Mononuclear cell (primary cell): Measurements from ENCODE around the gene HSPA8. TPM values are rescaled to one million over a fixed set of nuclear protein-coding genes. Genes with fewer than 3 reads are reported as not detected.

Source experiments
- H3K27me3 ChIP-seq: 2 replicates; pipeline ENCODE4 v1.6.0; 2011; ENCODE audit warnings: low read length, control low read depth; ENCODE audit not compliant: insufficient read depth
- H3K4me1 ChIP-seq: 2 replicates; pipeline ENCODE4 v1.5.1; 2011; ENCODE audit warnings: mild to moderate bottlenecking, low read length, control low read depth; ENCODE audit not compliant: insufficient read depth
- H3K4me3 ChIP-seq: 2 replicates; pipeline ENCODE4 v1.5.1; 2011; ENCODE audit warnings: mild to moderate bottlenecking, low read length, moderate library complexity
- H3K9me3 ChIP-seq: 2 replicates; pipeline ENCODE4 v1.5.1; 2011; ENCODE audit warnings: low read depth, mild to moderate bottlenecking, control low read depth, low read length
- total RNA-seq: library from RNA; depleted of rRNA; stranded (reverse); fragments of >200 nt; gene quantifications from one replicate; pipeline ENCODE4 v1.2.3, GENCODE V29; 2012

The HSPA8 gene
- total RNA-seq, 1 donor: 1,405 TPM

GRCh38 chr11:123084454-123084853 lies 22.5 kb upstream of the HSPA8 start:
- Histone ChIP-seq H3K4me3 (no peak overlapping the region), H3K9me3 (no peaks in the 10 kb centered on the region), H3K27me3 (no peaks in the 10 kb centered on the region), H3K4me1 (peaks cover 26% of the 10 kb centered on the region)

GRCh38 chr11:123083623-123084029 lies 21.7 kb upstream of the HSPA8 start:
- no peaks in the 10 kb centered on the region for H3K27me3 ChIP-seq
- peaks cover 26% of the 10 kb centered on the region for H3K4me1 ChIP-seq
- no peaks in the 10 kb centered on the region for H3K9me3 ChIP-seq
- H3K4me3 ChIP-seq: no peak overlapping the region

- Histone ChIP-seq H3K4me3 (no peak overlapping the region), H3K9me3 (no peaks in the 10 kb centered on the region), H3K27me3 (no peaks in the 10 kb centered on the region), H3K4me1 (peaks cover 26% of the 10 kb centered on the region)
Observed at GRCh38 chr11:123082977-123083376, 21.0 kb upstream of the HSPA8 start.

GRCh38 chr11:123080015-123080414 lies 18.1 kb upstream of the HSPA8 start:
- no peaks in the 10 kb centered on the region for H3K9me3 ChIP-seq
- H3K4me1 ChIP-seq: peaks cover 9% of the 10 kb centered on the region

GRCh38 chr11:123076484-123076883 lies 14.5 kb upstream of the HSPA8 start:
- H3K9me3 ChIP-seq: no peaks in the 10 kb centered on the region

More at GRCh38 chr11:123080015-123080414, 18.1 kb upstream of the HSPA8 start:
- H3K27me3 ChIP-seq: no peaks in the 10 kb centered on the region
- no peak overlapping the region for H3K4me3 ChIP-seq

GRCh38 chr11:123073343-123074057 lies 11.6 kb upstream of the HSPA8 start:
- H3K4me3 ChIP-seq: no peak overlapping the region
- peaks cover 35% of the 10 kb centered on the region for H3K4me1 ChIP-seq
- no peaks in the 10 kb centered on the region for H3K27me3 ChIP-seq
- H3K9me3 ChIP-seq: no peaks in the 10 kb centered on the region

More at GRCh38 chr11:123076484-123076883, 14.5 kb upstream of the HSPA8 start:
- Histone ChIP-seq H3K4me3 (no peak overlapping the region), H3K27me3 (no peaks in the 10 kb centered on the region), H3K4me1 (peaks cover 14% of the 10 kb centered on the region)

GRCh38 chr11:123072762-123073161 lies 10.8 kb upstream of the HSPA8 start:
- Histone ChIP-seq H3K9me3 (no peaks in the 10 kb centered on the region), H3K4me1 (peaks cover 40% of the 10 kb centered on the region), H3K4me3 (no peak overlapping the region), H3K27me3 (no peaks in the 10 kb centered on the region)

GRCh38 chr11:123072332-123072761 lies 10.4 kb upstream of the HSPA8 start:
- Histone ChIP-seq H3K4me1 (peaks cover 40% of the 10 kb centered on the region), H3K9me3 (no peaks in the 10 kb centered on the region), H3K27me3 (no peaks in the 10 kb centered on the region), H3K4me3 (no peak overlapping the region)

- no peaks in the 10 kb centered on the region for H3K27me3 ChIP-seq
- H3K4me3 ChIP-seq: peak overlapping the region; percentile 3
- peaks cover 42% of the 10 kb centered on the region for H3K4me1 ChIP-seq
- H3K9me3 ChIP-seq: no peaks in the 10 kb centered on the region
Observed at GRCh38 chr11:123069908-123070821, 8.2 kb upstream of the HSPA8 start.

- Histone ChIP-seq H3K4me3 (no peak overlapping the region), H3K4me1 (peaks cover 53% of the 10 kb centered on the region)
Observed at GRCh38 chr11:123065621-123066020, 3.7 kb upstream of the HSPA8 start.

GRCh38 chr11:123063826-123064657 lies 2.1 kb upstream of the HSPA8 start:
- peaks cover 58% of the 10 kb centered on the region for H3K4me1 ChIP-seq
- H3K27me3 ChIP-seq: no peaks in the 10 kb centered on the region
- no peaks in the 10 kb centered on the region for H3K9me3 ChIP-seq
- H3K4me3 ChIP-seq: peak overlapping the region; percentile 99

More at GRCh38 chr11:123065621-123066020, 3.7 kb upstream of the HSPA8 start:
- no peaks in the 10 kb centered on the region for H3K27me3 ChIP-seq
- H3K9me3 ChIP-seq: no peaks in the 10 kb centered on the region

GRCh38 chr11:123062892-123063825 lies 1.2 kb upstream of the HSPA8 start:
- Histone ChIP-seq H3K9me3 (no peaks in the 10 kb centered on the region), H3K27me3 (no peaks in the 10 kb centered on the region), H3K4me3 (peak overlapping the region; percentile 99), H3K4me1 (peaks cover 59% of the 10 kb centered on the region)

GRCh38 chr11:123062158-123062891 lies 389 bp upstream of the HSPA8 start:
- Histone ChIP-seq H3K9me3 (no peaks in the 10 kb centered on the region), H3K27me3 (no peaks in the 10 kb centered on the region), H3K4me3 (peak overlapping the region; percentile 99), H3K4me1 (peaks cover 64% of the 10 kb centered on the region)
